MM.1S (cell line): Measurements from ENCODE around the gene TFF2.

Experiments used
- DNase-seq: peaks from one replicate; pipeline ENCODE4 v3.0.0-alpha.2; 2015
- H2AFZ ChIP-seq: fragments of 300-600 bp; sonication (generic); 2 replicates; pipeline ENCODE4 v1.6.0; 2016; ENCODE audit warnings: antibody characterized with exemption, low read length
- H3F3A ChIP-seq: fragments of 300-600 bp; sonication (generic); 2 replicates; pipeline ENCODE4 v1.6.1; 2016; ENCODE audit warnings: mild to moderate bottlenecking, antibody characterized with exemption, low read length, moderate library complexity, mixed read lengths; ENCODE audit not compliant: insufficient read depth
- H3K27ac ChIP-seq: fragments of 300-600 bp; sonication (generic); 2 replicates; pipeline ENCODE4 v1.5.1; 2016; ENCODE audit warnings: mild to moderate bottlenecking, low read length
- H3K27me3 ChIP-seq: fragments of 300-600 bp; sonication (generic); replicated peaks from 2 replicates; pipeline ENCODE4 v1.6.0; 2016; ENCODE audit warnings: low read length; ENCODE audit not compliant: insufficient read depth
- H3K36me3 ChIP-seq: fragments of 300-600 bp; sonication (generic); replicated peaks from 2 replicates; pipeline ENCODE4 v1.6.1; 2016; ENCODE audit warnings: mild to moderate bottlenecking, low read length, mixed read lengths; ENCODE audit not compliant: insufficient read depth
- H3K4me1 ChIP-seq: fragments of 300-600 bp; sonication (generic); 2 replicates; pipeline ENCODE4 v1.6.1; 2016; ENCODE audit warnings: low read length, mixed read lengths
- H3K4me2 ChIP-seq: fragments of 300-600 bp; sonication (generic); 2 replicates; pipeline ENCODE4 v1.6.0; 2016; ENCODE audit warnings: low read depth, low read length
- H3K4me3 ChIP-seq: fragments of 300-600 bp; sonication (generic); 2 replicates; pipeline ENCODE4 v1.5.1; 2016; ENCODE audit warnings: low read length, mixed read lengths
- H3K79me2 ChIP-seq: fragments of 300-600 bp; sonication (generic); 2 replicates; pipeline ENCODE4 v1.6.1; 2016; ENCODE audit warnings: mixed run types, low read length, mixed read lengths
- H3K9ac ChIP-seq: fragments of 300-600 bp; sonication (generic); 2 replicates; pipeline ENCODE4 v1.6.1; 2016; ENCODE audit warnings: low read length, mixed read lengths
- H3K9me2 ChIP-seq: fragments of 300-600 bp; sonication (generic); replicated peaks from 2 replicates; pipeline ENCODE4 v1.6.1; 2016; ENCODE audit warnings: mild to moderate bottlenecking, low read length, mixed read lengths; ENCODE audit not compliant: insufficient read depth
- H3K9me3 ChIP-seq: fragments of 300-600 bp; sonication (generic); replicated peaks from 2 replicates; pipeline ENCODE4 v1.6.1; 2016; ENCODE audit warnings: mild to moderate bottlenecking, low read length, mixed read lengths; ENCODE audit not compliant: insufficient read depth
- H4K20me1 ChIP-seq: fragments of 300-600 bp; sonication (generic); 2 replicates; pipeline ENCODE4 v1.6.1; 2016; ENCODE audit warnings: mild to moderate bottlenecking, low read length, moderate library complexity, mixed read lengths; ENCODE audit not compliant: insufficient read depth
- CTCF ChIP-seq: fragments of 300-600 bp; sonication (generic); IDR thresholded peaks from 2 replicates; pipeline ENCODE4 v1.5.1; 2016; ENCODE audit warnings: antibody characterized with exemption, low read length, mixed read lengths
- EZH2 ChIP-seq: fragments of 300-600 bp; sonication (generic); optimal IDR thresholded peaks from 2 replicates; pipeline ENCODE3; 2017; ENCODE audit warnings: low read depth, mild to moderate bottlenecking, antibody characterized with exemption, low read length, mixed read lengths
- EZH2phosphoT487 ChIP-seq: fragments of 300-600 bp; sonication (generic); IDR thresholded peaks from 2 replicates; pipeline ENCODE4 v1.6.1; 2018; ENCODE audit warnings: antibody characterized with exemption, low read length

Gene TFF2

GRCh38 chr21:42352441-42353095, 1.8 kb upstream of the TFF2 start:
- no peaks in the 10 kb centered on the region for H3K4me1 ChIP-seq
- no peak overlapping the region for H3K4me2 ChIP-seq
- TF ChIP-seq CTCF (no peak), EZH2phosphoT487 (no peak), EZH2 (no peak)
- no peaks in the 10 kb centered on the region for H3K9me2 ChIP-seq
- no peak for DNase-seq
- no peaks in the 10 kb centered on the region for H3F3A ChIP-seq
- no peaks in the 10 kb centered on the region for H3K79me2 ChIP-seq
- peaks cover 100% of the 10 kb centered on the region for H3K27me3 ChIP-seq
- no peak overlapping the region for H3K27ac ChIP-seq
- no peaks in the 10 kb centered on the region for H4K20me1 ChIP-seq
- H2AFZ ChIP-seq: no peak overlapping the region
- H3K4me3 ChIP-seq: no peak overlapping the region
- H3K36me3 ChIP-seq: no peaks in the 10 kb centered on the region
- no peak overlapping the region for H3K9ac ChIP-seq
- no peaks in the 10 kb centered on the region for H3K9me3 ChIP-seq

GRCh38 chr21:42351626-42352440, 1.0 kb upstream of the TFF2 start:
- Histone ChIP-seq H3K9me3 (no peaks in the 10 kb centered on the region), H3F3A (no peaks in the 10 kb centered on the region), H3K27me3 (peaks cover 100% of the 10 kb centered on the region), H3K9me2 (no peaks in the 10 kb centered on the region), H3K79me2 (no peaks in the 10 kb centered on the region), H3K4me2 (no peak overlapping the region), H3K9ac (no peak overlapping the region), H3K4me3 (no peak overlapping the region), H2AFZ (no peak overlapping the region), H3K4me1 (no peaks in the 10 kb centered on the region), H3K27ac (no peak overlapping the region), H4K20me1 (no peaks in the 10 kb centered on the region), H3K36me3 (no peaks in the 10 kb centered on the region)
- no peak for DNase-seq
- TF ChIP-seq EZH2: no peak
- TF ChIP-seq EZH2phosphoT487: no peak

GRCh38 chr21:42350318-42350910, 380 bp downstream of the TFF2 start:
- no peaks in the 10 kb centered on the region for H3K9me2 ChIP-seq
- no peaks in the 10 kb centered on the region for H3K79me2 ChIP-seq
- H4K20me1 ChIP-seq: no peaks in the 10 kb centered on the region
- TF ChIP-seq CTCF (no peak), EZH2 (no peak), EZH2phosphoT487 (no peak)
- H3K4me3 ChIP-seq: no peak overlapping the region
- H3K9me3 ChIP-seq: no peaks in the 10 kb centered on the region
- no peaks in the 10 kb centered on the region for H3K36me3 ChIP-seq
- H3K27me3 ChIP-seq: peaks cover 100% of the 10 kb centered on the region
- H2AFZ ChIP-seq: no peak overlapping the region
- no peak overlapping the region for H3K4me2 ChIP-seq
- no peaks in the 10 kb centered on the region for H3F3A ChIP-seq
- H3K9ac ChIP-seq: no peak overlapping the region
- H3K4me1 ChIP-seq: no peaks in the 10 kb centered on the region
- DNase-seq: no peak
- H3K27ac ChIP-seq: no peak overlapping the region
